MCF 10A (cell line): ENCODE results near the gene FAM184B. TPM values are rescaled to one million over a fixed set of nuclear protein-coding genes. Genes with fewer than 3 reads are reported as not detected.

ENCODE experiments used
- BruUV-seq: library from RNA; stranded (reverse); fragments of 400-500 nt; replicated peaks from 2 replicates; lab custom pipeline; 2021; lab: Mats Ljungman, UMichigan
- CTCF ChIA-PET: fragments of 300-600 bp; sonication (Branson Sonifier 250); formaldehyde crosslinking; extraction: SDS; loops from one replicate; lab custom pipeline; 2021; ENCODE audit warnings: antibody characterized with exemption, inconsistent platforms; lab: Yijun Ruan, JAX
- POLR2A ChIA-PET: fragments of 300-600, 350-650 bp; sonication (Branson Sonifier 250); formaldehyde crosslinking; extraction: SDS; loops from one replicate; lab custom pipeline; 2020; ENCODE audit warnings: antibody characterized with exemption, inconsistent platforms; lab: Yijun Ruan, JAX
- DNase-seq: peaks from one replicate; pipeline ENCODE4 v3.0.0-alpha.2; 2018; ENCODE audit not compliant: unreplicated experiment
- H3K27ac Mint-ChIP-seq: one replicate; pipeline ENCODE4 v1.8.0; 2022; ENCODE audit warnings: mild to moderate bottlenecking, low read depth, mixed read lengths; ENCODE audit not compliant: unreplicated experiment
- H3K27me3 Mint-ChIP-seq: one replicate; pipeline ENCODE4 v1.8.0; 2022; ENCODE audit warnings: mixed read lengths; ENCODE audit not compliant: insufficient read depth, unreplicated experiment
- H3K36me3 Mint-ChIP-seq: one replicate; pipeline ENCODE4 v1.8.0; 2022; ENCODE audit warnings: mild to moderate bottlenecking, moderate library complexity, mixed read lengths; ENCODE audit not compliant: insufficient read depth, unreplicated experiment
- H3K4me1 Mint-ChIP-seq: one replicate; pipeline ENCODE4 v1.8.0; 2022; ENCODE audit warnings: mixed read lengths; ENCODE audit not compliant: insufficient read depth, unreplicated experiment
- H3K4me3 Mint-ChIP-seq: one replicate; pipeline ENCODE4 v1.8.0; 2022; ENCODE audit warnings: mild to moderate bottlenecking, moderate library complexity, mixed read lengths; ENCODE audit not compliant: unreplicated experiment
- H3K9me3 Mint-ChIP-seq: one replicate; pipeline ENCODE4 v1.8.0; 2022; ENCODE audit warnings: mixed read lengths; ENCODE audit not compliant: unreplicated experiment
- intact Hi-C: fragments of 100-400 bp; cut with micrococcal nuclease; formaldehyde crosslinking; loops from 2 replicates; pipeline ENCODE4 v1.14.1; 2022
- total RNA-seq: library from RNA; stranded (reverse); gene quantifications from 2 replicates; pipeline ENCODE4 v1.2.3, GENCODE V29; 2022
- TF ChIP-seq, protein P1 (sequence below): fragments of 200-600 bp; IDR thresholded peaks from one replicate; pipeline ENCODE4 v1.8.0; 2022; ENCODE audit warnings: antibody characterized with exemption, mild to moderate bottlenecking; ENCODE audit not compliant: unreplicated experiment

FAM184B gene
- total RNA-seq, 1 experiment from 2014 or later: not detected

DNA sequence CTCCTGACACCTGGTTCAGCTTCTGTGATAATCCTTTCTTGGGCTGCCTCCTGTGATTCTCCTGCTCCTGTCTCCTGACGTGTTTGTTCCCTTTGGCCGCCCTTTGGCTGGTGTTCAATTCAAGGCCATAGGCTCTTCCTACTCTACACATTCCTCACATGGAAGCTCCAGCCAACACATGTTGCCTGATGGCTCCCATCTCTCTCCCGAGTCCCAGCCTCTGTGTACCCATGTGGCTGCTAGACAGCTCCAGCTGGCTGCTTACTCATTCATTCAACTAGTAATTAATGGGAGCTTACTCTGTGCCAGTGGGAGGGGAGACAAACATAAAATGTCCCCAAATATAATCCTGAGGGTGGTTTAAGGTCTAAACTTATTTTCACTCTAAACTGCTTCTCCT, 176.2 kb downstream of the FAM184B start:
- H3K36me3 Mint-ChIP-seq: peaks cover 49% of the 10 kb centered on the region
- no peak for DNase-seq
- no TSS peak for BruUV-seq
- intact Hi-C loops: no loop called here
- no peak overlapping the region for H3K4me3 Mint-ChIP-seq
- no peaks in the 10 kb centered on the region for H3K4me1 Mint-ChIP-seq
- H3K9me3 Mint-ChIP-seq: no peaks in the 10 kb centered on the region
- TF ChIP-seq, protein P1, sequence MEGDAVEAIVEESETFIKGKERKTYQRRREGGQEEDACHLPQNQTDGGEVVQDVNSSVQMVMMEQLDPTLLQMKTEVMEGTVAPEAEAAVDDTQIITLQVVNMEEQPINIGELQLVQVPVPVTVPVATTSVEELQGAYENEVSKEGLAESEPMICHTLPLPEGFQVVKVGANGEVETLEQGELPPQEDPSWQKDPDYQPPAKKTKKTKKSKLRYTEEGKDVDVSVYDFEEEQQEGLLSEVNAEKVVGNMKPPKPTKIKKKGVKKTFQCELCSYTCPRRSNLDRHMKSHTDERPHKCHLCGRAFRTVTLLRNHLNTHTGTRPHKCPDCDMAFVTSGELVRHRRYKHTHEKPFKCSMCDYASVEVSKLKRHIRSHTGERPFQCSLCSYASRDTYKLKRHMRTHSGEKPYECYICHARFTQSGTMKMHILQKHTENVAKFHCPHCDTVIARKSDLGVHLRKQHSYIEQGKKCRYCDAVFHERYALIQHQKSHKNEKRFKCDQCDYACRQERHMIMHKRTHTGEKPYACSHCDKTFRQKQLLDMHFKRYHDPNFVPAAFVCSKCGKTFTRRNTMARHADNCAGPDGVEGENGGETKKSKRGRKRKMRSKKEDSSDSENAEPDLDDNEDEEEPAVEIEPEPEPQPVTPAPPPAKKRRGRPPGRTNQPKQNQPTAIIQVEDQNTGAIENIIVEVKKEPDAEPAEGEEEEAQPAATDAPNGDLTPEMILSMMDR: no peak
- ChIA-PET POLR2A (interaction anchor here (0.6 to 2.6 kb wide), 3 partner anchors 9 to 56 kb away, joined by 3 to 12 read pairs (median 3); partner anchors contain the start of gene MED28), CTCF (interaction anchor here (1.4 kb wide), 1 partner anchor 9 kb away, joined by 4 read pairs; the partner anchor contains the start of gene MED28)
- peak overlapping the region; percentile 74 for H3K27ac Mint-ChIP-seq
- no peaks in the 10 kb centered on the region for H3K27me3 Mint-ChIP-seq

DNA sequence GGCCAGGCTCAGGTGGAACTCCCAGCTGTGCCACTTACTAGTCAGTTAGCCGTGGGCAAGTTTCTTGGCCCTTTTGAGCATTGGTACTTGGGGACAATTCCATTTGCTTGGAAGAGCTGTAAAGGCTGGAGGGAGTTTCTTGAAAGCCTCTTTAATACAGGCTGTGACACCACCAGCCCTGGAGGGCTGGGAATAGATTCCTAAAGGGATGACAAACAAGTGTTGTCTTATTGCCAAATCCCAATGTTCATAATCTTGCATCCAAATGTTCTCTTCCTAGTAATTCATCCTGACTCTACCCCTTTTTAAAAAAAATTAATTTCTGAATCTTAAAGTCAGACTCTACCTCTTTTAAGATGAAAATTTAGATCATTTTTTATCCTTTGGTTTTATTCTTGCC, 181.6 kb downstream of the FAM184B start:
- ChIA-PET POLR2A (no interaction called here), CTCF (interaction anchor here (1.0 to 2.0 kb wide), 2 partner anchors 10 to 209 kb away, joined by 4 to 7 read pairs; no protein-coding TSS in a partner anchor)
- Mint-ChIP-seq H3K4me3 (no peak overlapping the region), H3K27ac (no peak overlapping the region), H3K4me1 (no peaks in the 10 kb centered on the region), H3K27me3 (no peaks in the 10 kb centered on the region), H3K9me3 (no peaks in the 10 kb centered on the region), H3K36me3 (peaks cover 62% of the 10 kb centered on the region)
- DNase-seq: no peak
- BruUV-seq: no TSS peak
- intact Hi-C loops: no loop called here
- TF ChIP-seq, protein P1: no peak

DNA sequence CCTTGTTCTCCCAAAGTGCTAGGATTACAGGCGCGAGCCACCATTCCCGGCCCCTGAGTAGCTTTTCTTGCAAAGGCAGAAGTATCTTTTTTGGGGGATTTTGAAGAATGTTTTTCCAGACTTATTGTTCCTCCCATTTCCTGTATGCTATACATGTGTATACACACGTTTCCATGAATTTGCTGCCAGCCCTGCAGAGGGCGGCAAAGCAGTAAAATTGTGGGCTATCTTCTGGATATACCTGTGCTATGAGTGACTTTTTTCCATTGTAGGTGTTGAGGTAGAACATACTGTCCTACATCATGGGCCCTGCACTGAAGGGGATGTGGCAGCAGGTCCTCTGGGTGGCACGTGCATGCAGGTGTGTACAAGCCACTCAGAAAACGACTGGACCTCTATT, 183.9 kb downstream of the FAM184B start:
- Mint-ChIP-seq H3K27ac (no peak overlapping the region), H3K36me3 (peaks cover 70% of the 10 kb centered on the region), H3K27me3 (no peaks in the 10 kb centered on the region), H3K4me1 (no peaks in the 10 kb centered on the region), H3K9me3 (no peaks in the 10 kb centered on the region), H3K4me3 (no peak overlapping the region)
- ChIA-PET POLR2A (interaction anchor here (2.2 kb wide), 1 partner anchor 16 kb away, joined by 5 read pairs; the partner anchor contains the start of gene MED28), CTCF (interaction anchor here (0.6 to 2.5 kb wide), 13 partner anchors 9 to 397 kb away, joined by 3 to 9 read pairs (median 3); partner anchors contain the start of gene MED28)
- TF ChIP-seq, protein P1: peak; percentile 32
- intact Hi-C loops: loop anchor here (1.0 kb wide), 2 partner anchors 211 to 996 kb away; no protein-coding TSS in a partner anchor
- BruUV-seq: no TSS peak
- peak; percentile 35 for DNase-seq

DNA sequence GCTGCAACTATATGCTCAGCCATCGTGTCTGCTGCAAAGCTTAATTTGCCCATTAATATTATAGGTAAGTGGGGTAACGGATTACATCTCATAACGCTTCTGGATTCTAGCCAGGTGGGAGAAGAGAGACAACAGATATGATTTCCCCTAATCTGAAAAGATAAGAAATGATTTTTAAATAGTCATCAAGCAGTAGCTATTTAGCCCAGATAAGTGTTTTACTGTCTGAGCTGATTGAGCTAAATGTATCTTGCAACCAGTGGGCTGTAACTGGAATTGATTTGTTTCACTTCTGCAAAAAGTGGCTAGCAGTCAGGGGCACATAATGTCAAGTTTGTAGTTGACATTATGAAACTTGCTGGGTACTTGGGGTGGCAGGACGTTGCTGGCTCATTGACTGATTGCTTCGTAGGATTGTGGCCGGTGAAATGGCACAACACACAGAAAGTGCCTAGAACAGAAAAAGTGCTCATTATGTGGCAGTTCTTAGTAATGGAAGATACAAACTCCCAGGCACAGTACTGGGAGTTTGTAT, 185.9 kb downstream of the FAM184B start:
- no peak for DNase-seq
- no peak overlapping the region for H3K27ac Mint-ChIP-seq
- TF ChIP-seq, protein P1: no peak
- H3K9me3 Mint-ChIP-seq: no peaks in the 10 kb centered on the region
- POLR2A ChIA-PET: interaction anchor here (2.0 kb wide), 1 partner anchor 19 kb away, joined by 5 read pairs; the partner anchor contains the start of gene MED28
- BruUV-seq: no TSS peak
- H3K4me1 Mint-ChIP-seq: no peaks in the 10 kb centered on the region
- H3K27me3 Mint-ChIP-seq: no peaks in the 10 kb centered on the region
- H3K4me3 Mint-ChIP-seq: no peak overlapping the region
- intact Hi-C loops: no loop called here
- peaks cover 84% of the 10 kb centered on the region for H3K36me3 Mint-ChIP-seq
- CTCF ChIA-PET: interaction anchor here (0.8 kb wide), 1 partner anchor 41 kb away, joined by 3 read pairs; no protein-coding TSS in a partner anchor
